NB4 (cell line): ENCODE results near the gene SLC26A1.

Experiments used
- TF ChIP-seq, protein P1 (sequence below): IDR thresholded peaks from one replicate; pipeline ENCODE4 v1.5.1; 2012; ENCODE audit warnings: low read depth, low read length
- TF ChIP-seq, protein P2 (sequence below): IDR thresholded peaks from 2 replicates; pipeline ENCODE4 v1.6.1; 2011; ENCODE audit warnings: low read depth, low read length

GRCh38 chr4:1038948-1039492 is 45.8 kb upstream of the SLC26A1 start:
- TF ChIP-seq, protein P1, sequence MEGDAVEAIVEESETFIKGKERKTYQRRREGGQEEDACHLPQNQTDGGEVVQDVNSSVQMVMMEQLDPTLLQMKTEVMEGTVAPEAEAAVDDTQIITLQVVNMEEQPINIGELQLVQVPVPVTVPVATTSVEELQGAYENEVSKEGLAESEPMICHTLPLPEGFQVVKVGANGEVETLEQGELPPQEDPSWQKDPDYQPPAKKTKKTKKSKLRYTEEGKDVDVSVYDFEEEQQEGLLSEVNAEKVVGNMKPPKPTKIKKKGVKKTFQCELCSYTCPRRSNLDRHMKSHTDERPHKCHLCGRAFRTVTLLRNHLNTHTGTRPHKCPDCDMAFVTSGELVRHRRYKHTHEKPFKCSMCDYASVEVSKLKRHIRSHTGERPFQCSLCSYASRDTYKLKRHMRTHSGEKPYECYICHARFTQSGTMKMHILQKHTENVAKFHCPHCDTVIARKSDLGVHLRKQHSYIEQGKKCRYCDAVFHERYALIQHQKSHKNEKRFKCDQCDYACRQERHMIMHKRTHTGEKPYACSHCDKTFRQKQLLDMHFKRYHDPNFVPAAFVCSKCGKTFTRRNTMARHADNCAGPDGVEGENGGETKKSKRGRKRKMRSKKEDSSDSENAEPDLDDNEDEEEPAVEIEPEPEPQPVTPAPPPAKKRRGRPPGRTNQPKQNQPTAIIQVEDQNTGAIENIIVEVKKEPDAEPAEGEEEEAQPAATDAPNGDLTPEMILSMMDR = no peak
- TF ChIP-seq, protein P2, sequence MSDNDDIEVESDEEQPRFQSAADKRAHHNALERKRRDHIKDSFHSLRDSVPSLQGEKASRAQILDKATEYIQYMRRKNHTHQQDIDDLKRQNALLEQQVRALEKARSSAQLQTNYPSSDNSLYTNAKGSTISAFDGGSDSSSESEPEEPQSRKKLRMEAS = no peak
